CD14-positive monocyte (primary cell): ENCODE data around the gene RNF187. TPM values are rescaled to one million over a fixed set of nuclear protein-coding genes. Genes with fewer than 3 reads are reported as not detected.

ENCODE experiments used
- DNase-seq, 3 donors: peaks; one replicate each; pipeline ENCODE4 v3.0.0-alpha.2; 2011 to 2022
- H2AFZ ChIP-seq: 2 replicates; pipeline ENCODE4 v1.6.0; 2012; ENCODE audit warnings: mild to moderate bottlenecking, low read depth, low read length, inconsistent platforms; ENCODE audit not compliant: insufficient read depth, poor library complexity, severe bottlenecking
- H3K27ac ChIP-seq, 2 donors: 1 replicate in 1 of 2; 2 replicates in 1 of 2; pipeline ENCODE4 v1.5.1; 2012 to 2013; ENCODE audit warnings: low read length in 2 of 2, control low read depth in 1 of 2, inconsistent platforms in 1 of 2, low read depth in 1 of 2, mild to moderate bottlenecking in 1 of 2
- H3K27me3 ChIP-seq, 2 donors: one replicate each; pipeline versions ENCODE4 v1.6.0 to v1.6.1; 2011 to 2013; ENCODE audit warnings: low read length in 2 of 2; ENCODE audit not compliant: control insufficient read depth in 2 of 2, insufficient read depth in 2 of 2
- H3K36me3 ChIP-seq, 2 donors: replicated peaks in 1 of 2; 1 replicate in 1 of 2; 2 replicates in 1 of 2; pipeline versions ENCODE4 v1.5.1 to v1.6.1; 2012 to 2013; ENCODE audit warnings: low read length in 2 of 2, control low read depth in 1 of 2, inconsistent platforms in 1 of 2, mild to moderate bottlenecking in 1 of 2; ENCODE audit not compliant: insufficient read depth in 2 of 2, control insufficient read depth in 1 of 2
- H3K4me1 ChIP-seq, 2 donors: 1 replicate in 1 of 2; 2 replicates in 1 of 2; pipeline versions ENCODE4 v1.5.1 to v1.6.1; 2012 to 2013; ENCODE audit warnings: low read length in 2 of 2, control low read depth in 1 of 2, inconsistent platforms in 1 of 2, mild to moderate bottlenecking in 1 of 2, moderate library complexity in 1 of 2; ENCODE audit not compliant: insufficient read depth in 2 of 2, control insufficient read depth in 1 of 2
- H3K4me2 ChIP-seq: replicated peaks from 2 replicates; pipeline ENCODE3; 2012; ENCODE audit warnings: low read length, moderate library complexity, mild to moderate bottlenecking; ENCODE audit not compliant: poor library complexity, severe bottlenecking; ENCODE audit errors: extremely low read depth
- H3K4me3 ChIP-seq, 3 experiments: fragments of 200-600 bp in 1 of 3; sonication (generic) in 1 of 3; replicated peaks in 1 of 3; 1 replicate in 2 of 3; 2 replicates in 1 of 3; pipeline ENCODE4 v1.5.1; 2011 to 2013; ENCODE audit warnings: low read length in 3 of 3, mild to moderate bottlenecking in 3 of 3, control low read depth in 2 of 3, low read depth in 2 of 3, inconsistent platforms in 1 of 3, moderate library complexity in 1 of 3
- H3K79me2 ChIP-seq: 2 replicates; pipeline ENCODE4 v1.6.0; 2012; ENCODE audit warnings: mild to moderate bottlenecking, control low read depth, inconsistent platforms, low read length, moderate library complexity; ENCODE audit not compliant: insufficient read depth
- H3K9ac ChIP-seq: 2 replicates; pipeline ENCODE4 v1.6.0; 2017; ENCODE audit warnings: low read length, mild to moderate bottlenecking; ENCODE audit not compliant: insufficient read depth, poor library complexity, severe bottlenecking
- H3K9me3 ChIP-seq, 2 donors: replicated peaks in 1 of 2; 1 replicate in 1 of 2; 2 replicates in 1 of 2; pipeline versions ENCODE4 v1.5.1 to v1.6.1; 2012 to 2013; ENCODE audit warnings: low read length in 2 of 2, control low read depth in 1 of 2; ENCODE audit not compliant: control insufficient read depth in 1 of 2, insufficient read depth in 1 of 2
- H4K20me1 ChIP-seq: 2 replicates; pipeline ENCODE4 v1.6.0; 2012; ENCODE audit warnings: mild to moderate bottlenecking, low read length, control low read depth, moderate library complexity; ENCODE audit not compliant: insufficient read depth
- H3K27ac Mint-ChIP-seq, 7 donors: one replicate each; pipeline ENCODE4 v1.8.0; 2020; ENCODE audit warnings: mild to moderate bottlenecking in 7 of 7, mixed read lengths in 7 of 7, moderate library complexity in 6 of 7, inconsistent platforms in 2 of 7
- H3K27me3 Mint-ChIP-seq, 3 donors: one replicate each; pipeline ENCODE4 v1.8.0; 2021 to 2022; ENCODE audit warnings: low read depth in 3 of 3, mild to moderate bottlenecking in 3 of 3, mixed read lengths in 3 of 3, moderate library complexity in 3 of 3, inconsistent platforms in 1 of 3
- H3K36me3 Mint-ChIP-seq, 2 donors: one replicate each; pipeline ENCODE4 v1.8.0; 2020; ENCODE audit warnings: mixed read lengths in 2 of 2, inconsistent platforms in 1 of 2, mild to moderate bottlenecking in 1 of 2
- H3K4me1 Mint-ChIP-seq: one replicate; pipeline ENCODE4 v1.8.0; 2020; ENCODE audit warnings: mild to moderate bottlenecking, mixed read lengths
- H3K4me3 Mint-ChIP-seq, 2 donors: one replicate each; pipeline ENCODE4 v1.8.0; 2020; ENCODE audit warnings: mild to moderate bottlenecking in 2 of 2, mixed read lengths in 2 of 2, moderate library complexity in 1 of 2
- H3K9me3 Mint-ChIP-seq, 7 donors: one replicate each; pipeline ENCODE4 v1.8.0; 2020 to 2022; ENCODE audit warnings: mixed read lengths in 7 of 7, mild to moderate bottlenecking in 6 of 7, moderate library complexity in 6 of 7, inconsistent platforms in 2 of 7
- CTCF ChIP-seq: fragments of 200-600 bp; IDR thresholded peaks from one replicate; pipeline ENCODE4 v1.8.0; 2022; ENCODE audit warnings: antibody characterized with exemption, mild to moderate bottlenecking
- whole genome bisulfite sequencing: methylation state at CpG from one replicate; pipeline ENCODE4 v1.1.5; 2013; ENCODE audit warnings: missing lambda C conversion rate; ENCODE audit not compliant: insufficient coverage; 5-methylcytosine and 5-hydroxymethylcytosine counted together
- intact Hi-C, 2 donors: fragments of 100-400 bp; cut with micrococcal nuclease; formaldehyde crosslinking; loops; one replicate each; pipeline versions ENCODE4 v1.15.0 to v1.15.1; 2023
- polyA plus RNA-seq, 3 donors: library from polyadenylated mRNA; depleted of rRNA in 1 of 3; unstranded in 2 of 3; stranded (reverse) in 1 of 3; fragments of 300-500 nt in 2 of 3; fragments of >200 nt in 1 of 3; fragmentation: Illumina TruSeq in 2 of 3; gene quantifications; 1 replicate in 2 of 3; 2 replicates in 1 of 3; pipeline ENCODE4 v1.2.3, GENCODE V29; 2012 to 2021

Gene RNF187
- polyA plus RNA-seq, 3 donors = 5.9 to 27.6 (median 24.6) TPM

GRCh38 chr1:228530086-228530758 is 43.0 kb downstream of the RNF187 start:
- Histone ChIP-seq H3K27me3 (no peaks in the 10 kb centered on the region), H3K79me2 (no peaks in the 10 kb centered on the region), H4K20me1 (no peaks in the 10 kb centered on the region), H3K4me3 (no peak overlapping the region), H3K4me2 (no peak overlapping the region), H2AFZ (no peak overlapping the region), H3K36me3 (no peaks in the 10 kb centered on the region), H3K4me1 (peaks cover 0 to 3% of the 10 kb centered on the region in 2 donors), H3K9ac (no peak overlapping the region), H3K27ac (no peak overlapping the region), H3K9me3 (peaks cover 0 to 6% of the 10 kb centered on the region in 2 donors)
- Mint-ChIP-seq H3K36me3 (no peaks in the 10 kb centered on the region), H3K27ac (no peak overlapping the region), H3K9me3 (peaks cover 2 to 31% (median 9%) of the 10 kb centered on the region in 7 donors), H3K4me1 (peaks cover 5% of the 10 kb centered on the region), H3K27me3 (peaks cover 9 to 13% (median 11%) of the 10 kb centered on the region in 3 donors), H3K4me3 (no peak overlapping the region)
- WGBS = 90% methylated on average over 2 of the region's 3 CpGs
- no peak for TF ChIP-seq CTCF
- intact Hi-C loops = no loop called here
- no peak for DNase-seq

- intact Hi-C loops = no loop called here
- peaks cover 6 to 35% (median 18%) of the 10 kb centered on the region in 7 donors for H3K9me3 Mint-ChIP-seq
- TF ChIP-seq CTCF = no peak
- Histone ChIP-seq H3K9ac (no peak overlapping the region), H3K9me3 (peaks cover 0 to 12% of the 10 kb centered on the region in 2 donors), H3K79me2 (no peaks in the 10 kb centered on the region), H3K4me2 (no peak overlapping the region), H3K27ac (no peak overlapping the region), H2AFZ (no peak overlapping the region), H3K4me1 (peaks cover 0 to 3% of the 10 kb centered on the region in 2 donors), H3K36me3 (no peaks in the 10 kb centered on the region), H4K20me1 (no peaks in the 10 kb centered on the region), H3K4me3 (no peak overlapping the region), H3K27me3 (no peaks in the 10 kb centered on the region)
- peaks cover 5% of the 10 kb centered on the region for H3K4me1 Mint-ChIP-seq
- H3K27ac Mint-ChIP-seq = peak overlapping the region in 1 of 7 donors; percentile 12
- WGBS = 64% methylated on average over 4 of the region's 5 CpGs
- H3K36me3 Mint-ChIP-seq = no peaks in the 10 kb centered on the region
- DNase-seq = no peak
- no peak overlapping the region for H3K4me3 Mint-ChIP-seq
- H3K27me3 Mint-ChIP-seq = peaks cover 5 to 11% (median 6%) of the 10 kb centered on the region in 3 donors
These were observed 44.0 kb downstream of the RNF187 start for GRCh38 chr1:228530951-228531731.
